Effector CD4-positive, alpha-beta T cell (primary cell): ENCODE results near the gene GTF3C1.

Source experiments
- DNase-seq: peaks from one replicate; pipeline ENCODE4 v3.0.0-alpha.2; 2020

GTF3C1 gene

GRCh38 chr16:27417047-27417671, 132.6 kb downstream of the GTF3C1 start:
- DNase-seq = no peak

GRCh38 chr16:27414788-27415431, 134.8 kb downstream of the GTF3C1 start:
- DNase-seq = no peak

- no peak for DNase-seq
Observed at GRCh38 chr16:27413956-27414355, 135.8 kb downstream of the GTF3C1 start.

- DNase-seq = no peak
Observed at GRCh38 chr16:27410761-27411160, 139.0 kb downstream of the GTF3C1 start.
